HTERT RPE-1 (cell line): ENCODE measurements around the gene SV2A.

Source experiments
- in situ Hi-C: fragments of 300-500 bp; cut with MboI; formaldehyde crosslinking; loops from 4 replicates; pipeline ENCODE4 v1.14.3; 2020; ENCODE audit warnings: low sequenced_read_pairs

SV2A gene

GRCh38 chr1:149931212-149931790 lies 13.7 kb upstream of the SV2A start:
- in situ Hi-C loops: no loop called here

GRCh38 chr1:149929856-149930255 lies 12.2 kb upstream of the SV2A start:
- in situ Hi-C loops: no loop called here

GRCh38 chr1:149928401-149928724 lies 10.7 kb upstream of the SV2A start:
- in situ Hi-C loops: no loop called here

- in situ Hi-C loops: no loop called here
These were observed 10.1 kb upstream of the SV2A start, which contains the start of gene SF3B4 for GRCh38 chr1:149927563-149928400. SF3B4 (minus strand) TSS chr1:149927803; CDS start chr1:149927759, 44 bp downstream.

GRCh38 chr1:149927056-149927562 lies 9.5 kb upstream of the SV2A start:
- in situ Hi-C loops: no loop called here

GRCh38 chr1:149926296-149926695 lies 8.7 kb upstream of the SV2A start:
- in situ Hi-C loops: no loop called here

- in situ Hi-C loops: no loop called here
These were observed 8.1 kb upstream of the SV2A start for GRCh38 chr1:149925751-149926150.

GRCh38 chr1:149925345-149925744 lies 7.7 kb upstream of the SV2A start:
- in situ Hi-C loops: no loop called here

- in situ Hi-C loops: no loop called here
These were observed 6.0 kb upstream of the SV2A start for GRCh38 chr1:149923626-149924025.

- in situ Hi-C loops: no loop called here
These were observed 769 bp downstream of the SV2A start for GRCh38 chr1:149916898-149917252.

GRCh38 chr1:149916193-149916897 lies 1.3 kb downstream of the SV2A start:
- in situ Hi-C loops: no loop called here

- in situ Hi-C loops: no loop called here
These were observed 2.0 kb downstream of the SV2A start for GRCh38 chr1:149915429-149916192.

GRCh38 chr1:149914545-149914944 lies 3.1 kb downstream of the SV2A start:
- in situ Hi-C loops: no loop called here

GRCh38 chr1:149906570-149907075 lies 11.0 kb downstream of the SV2A start:
- in situ Hi-C loops: no loop called here

- in situ Hi-C loops: no loop called here
These were observed 13.7 kb downstream of the SV2A start for GRCh38 chr1:149903836-149904491.

GRCh38 chr1:149899460-149900284 lies 18.0 kb downstream of the SV2A start, which contains the start of gene BOLA1:
BOLA1 (plus strand) TSS chr1:149899568; CDS start chr1:149900060, 492 bp downstream.
- in situ Hi-C loops: no loop called here

GRCh38 chr1:149896575-149896974 lies 21.1 kb downstream of the SV2A start:
- in situ Hi-C loops: no loop called here

- in situ Hi-C loops: no loop called here
These were observed 28.7 kb downstream of the SV2A start for GRCh38 chr1:149888999-149889289.

- in situ Hi-C loops: no loop called here
These were observed 29.2 kb downstream of the SV2A start for GRCh38 chr1:149888247-149888998.
